Activated CD4-positive, alpha-beta T cell treated with anti-CD3 and anti-CD28 coated beads, Interleukin-2, amount 10 ng/mL, durations not matched to agents 24 days and 14 days (primary cell): ENCODE measurements around the gene HMGXB4. TPM values are rescaled to one million over a fixed set of nuclear protein-coding genes. Genes with fewer than 3 reads are reported as not detected.

Experiments used
- DNase-seq: peaks from one replicate; pipeline ENCODE4 v3.0.0; 2022
- H3K27ac Mint-ChIP-seq: one replicate; pipeline ENCODE4 v1.8.0; 2022; ENCODE audit warnings: mild to moderate bottlenecking, mixed read lengths
- H3K27me3 Mint-ChIP-seq: one replicate; pipeline ENCODE4 v1.8.0; 2022; ENCODE audit warnings: mixed read lengths
- H3K36me3 Mint-ChIP-seq: one replicate; pipeline ENCODE4 v1.8.0; 2022; ENCODE audit warnings: low read depth, mild to moderate bottlenecking, mixed read lengths
- H3K4me1 Mint-ChIP-seq: one replicate; pipeline ENCODE4 v1.8.0; 2021; ENCODE audit warnings: mixed read lengths
- H3K4me3 Mint-ChIP-seq: one replicate; pipeline ENCODE4 v1.8.0; 2022; ENCODE audit warnings: mild to moderate bottlenecking, moderate library complexity, mixed read lengths
- H3K9me3 Mint-ChIP-seq: one replicate; pipeline ENCODE4 v1.8.0; 2021; ENCODE audit warnings: mixed read lengths
- intact Hi-C: fragments of 100-400 bp; cut with micrococcal nuclease; formaldehyde crosslinking; loops from one replicate; pipeline ENCODE4 v1.15.1; 2023
- total RNA-seq: library from RNA; stranded (reverse); gene quantifications from 2 replicates; pipeline ENCODE4 v1.2.3, GENCODE V29; 2022

The HMGXB4 gene
- 46.9 and 47.7 TPM in 2 replicates for total RNA-seq

- no peaks in the 10 kb centered on the region for H3K27me3 Mint-ChIP-seq
- DNase-seq: peak; percentile 96
- peaks cover 24% of the 10 kb centered on the region for H3K36me3 Mint-ChIP-seq
- H3K4me1 Mint-ChIP-seq: peaks cover 30% of the 10 kb centered on the region
- no peaks in the 10 kb centered on the region for H3K9me3 Mint-ChIP-seq
- peak within 1 kb of the TSS; percentile 92 for H3K4me3 Mint-ChIP-seq
- intact Hi-C loops: loop anchor here (2.0 kb wide), 1 partner anchor 43 kb away; no protein-coding TSS in a partner anchor
- peak within 1 kb of the TSS; percentile 96 for H3K27ac Mint-ChIP-seq
Observed at GRCh38 chr22:35257321-35258190, at the start of gene HMGXB4. TSS of gene HMGXB4 (plus strand) at chr22:35257493. CDS start at chr22:35262391, 4,898 bp downstream.

- no peaks in the 10 kb centered on the region for H3K27me3 Mint-ChIP-seq
- DNase-seq: no peak
- intact Hi-C loops: no loop called here
- H3K4me1 Mint-ChIP-seq: no peaks in the 10 kb centered on the region
- H3K27ac Mint-ChIP-seq: no peak overlapping the region
- H3K9me3 Mint-ChIP-seq: no peaks in the 10 kb centered on the region
- H3K36me3 Mint-ChIP-seq: no peaks in the 10 kb centered on the region
- H3K4me3 Mint-ChIP-seq: no peak overlapping the region
Observed at GRCh38 chr22:35208003-35208402, 49.3 kb upstream of the HMGXB4 start.

- H3K4me1 Mint-ChIP-seq: no peaks in the 10 kb centered on the region
- no peak overlapping the region for H3K4me3 Mint-ChIP-seq
- no peaks in the 10 kb centered on the region for H3K27me3 Mint-ChIP-seq
- H3K27ac Mint-ChIP-seq: no peak overlapping the region
- DNase-seq: no peak
- H3K9me3 Mint-ChIP-seq: no peaks in the 10 kb centered on the region
- intact Hi-C loops: no loop called here
- no peaks in the 10 kb centered on the region for H3K36me3 Mint-ChIP-seq
Observed at GRCh38 chr22:35209203-35209602, 48.1 kb upstream of the HMGXB4 start.

GRCh38 chr22:35212009-35212408 is 45.3 kb upstream of the HMGXB4 start:
- no peak for DNase-seq
- Mint-ChIP-seq H3K4me1 (no peaks in the 10 kb centered on the region), H3K4me3 (no peak overlapping the region), H3K36me3 (no peaks in the 10 kb centered on the region), H3K27ac (no peak overlapping the region), H3K9me3 (no peaks in the 10 kb centered on the region), H3K27me3 (no peaks in the 10 kb centered on the region)
- intact Hi-C loops: no loop called here

- Mint-ChIP-seq H3K27ac (no peak overlapping the region), H3K27me3 (no peaks in the 10 kb centered on the region), H3K4me3 (no peak overlapping the region), H3K4me1 (no peaks in the 10 kb centered on the region), H3K9me3 (no peaks in the 10 kb centered on the region), H3K36me3 (no peaks in the 10 kb centered on the region)
- intact Hi-C loops: no loop called here
- DNase-seq: no peak
Observed at GRCh38 chr22:35212996-35213395, 44.3 kb upstream of the HMGXB4 start.

GRCh38 chr22:35214968-35215367 is 42.3 kb upstream of the HMGXB4 start:
- DNase-seq: no peak
- H3K36me3 Mint-ChIP-seq: no peaks in the 10 kb centered on the region
- H3K27ac Mint-ChIP-seq: no peak overlapping the region
- intact Hi-C loops: no loop called here
- no peak overlapping the region for H3K4me3 Mint-ChIP-seq
- H3K27me3 Mint-ChIP-seq: no peaks in the 10 kb centered on the region
- H3K9me3 Mint-ChIP-seq: no peaks in the 10 kb centered on the region
- no peaks in the 10 kb centered on the region for H3K4me1 Mint-ChIP-seq

- no peaks in the 10 kb centered on the region for H3K27me3 Mint-ChIP-seq
- no peak overlapping the region for H3K4me3 Mint-ChIP-seq
- no peaks in the 10 kb centered on the region for H3K4me1 Mint-ChIP-seq
- no peak overlapping the region for H3K27ac Mint-ChIP-seq
- DNase-seq: no peak
- no peaks in the 10 kb centered on the region for H3K9me3 Mint-ChIP-seq
- intact Hi-C loops: no loop called here
- no peaks in the 10 kb centered on the region for H3K36me3 Mint-ChIP-seq
Observed at GRCh38 chr22:35215993-35216392, 41.3 kb upstream of the HMGXB4 start.

- Mint-ChIP-seq H3K4me3 (no peak overlapping the region), H3K27me3 (no peaks in the 10 kb centered on the region), H3K9me3 (no peaks in the 10 kb centered on the region), H3K36me3 (no peaks in the 10 kb centered on the region), H3K4me1 (no peaks in the 10 kb centered on the region), H3K27ac (no peak overlapping the region)
- intact Hi-C loops: no loop called here
- DNase-seq: no peak
Observed at GRCh38 chr22:35217527-35217926, 39.8 kb upstream of the HMGXB4 start.

- Mint-ChIP-seq H3K27ac (no peak overlapping the region), H3K9me3 (no peaks in the 10 kb centered on the region), H3K27me3 (no peaks in the 10 kb centered on the region), H3K4me3 (no peak overlapping the region), H3K36me3 (no peaks in the 10 kb centered on the region), H3K4me1 (no peaks in the 10 kb centered on the region)
- no peak for DNase-seq
- intact Hi-C loops: no loop called here
Observed at GRCh38 chr22:35218079-35218478, 39.2 kb upstream of the HMGXB4 start.

GRCh38 chr22:35219012-35219411 is 38.3 kb upstream of the HMGXB4 start:
- no peaks in the 10 kb centered on the region for H3K9me3 Mint-ChIP-seq
- H3K36me3 Mint-ChIP-seq: no peaks in the 10 kb centered on the region
- DNase-seq: no peak
- intact Hi-C loops: no loop called here
- H3K4me1 Mint-ChIP-seq: no peaks in the 10 kb centered on the region
- no peaks in the 10 kb centered on the region for H3K27me3 Mint-ChIP-seq
- H3K27ac Mint-ChIP-seq: no peak overlapping the region
- no peak overlapping the region for H3K4me3 Mint-ChIP-seq

GRCh38 chr22:35220221-35220620 is 37.1 kb upstream of the HMGXB4 start:
- intact Hi-C loops: no loop called here
- H3K27ac Mint-ChIP-seq: no peak overlapping the region
- H3K36me3 Mint-ChIP-seq: no peaks in the 10 kb centered on the region
- no peak overlapping the region for H3K4me3 Mint-ChIP-seq
- H3K27me3 Mint-ChIP-seq: no peaks in the 10 kb centered on the region
- DNase-seq: no peak
- H3K9me3 Mint-ChIP-seq: no peaks in the 10 kb centered on the region
- no peaks in the 10 kb centered on the region for H3K4me1 Mint-ChIP-seq

- DNase-seq: no peak
- intact Hi-C loops: no loop called here
- Mint-ChIP-seq H3K27ac (no peak overlapping the region), H3K36me3 (no peaks in the 10 kb centered on the region), H3K4me3 (no peak overlapping the region), H3K4me1 (no peaks in the 10 kb centered on the region), H3K9me3 (no peaks in the 10 kb centered on the region), H3K27me3 (no peaks in the 10 kb centered on the region)
Observed at GRCh38 chr22:35225010-35225409, 32.3 kb upstream of the HMGXB4 start.

GRCh38 chr22:35226958-35227647 is 30.2 kb upstream of the HMGXB4 start:
- Mint-ChIP-seq H3K4me3 (no peak overlapping the region), H3K27ac (no peak overlapping the region), H3K4me1 (peaks cover 5% of the 10 kb centered on the region), H3K36me3 (no peaks in the 10 kb centered on the region), H3K27me3 (no peaks in the 10 kb centered on the region), H3K9me3 (no peaks in the 10 kb centered on the region)
- DNase-seq: no peak
- intact Hi-C loops: no loop called here

GRCh38 chr22:35229865-35230264 is 27.4 kb upstream of the HMGXB4 start:
- Mint-ChIP-seq H3K27me3 (peaks cover 5% of the 10 kb centered on the region), H3K4me3 (no peak overlapping the region), H3K9me3 (no peaks in the 10 kb centered on the region), H3K27ac (no peak overlapping the region), H3K36me3 (no peaks in the 10 kb centered on the region), H3K4me1 (peaks cover 5% of the 10 kb centered on the region)
- intact Hi-C loops: no loop called here
- no peak for DNase-seq
